CD14-positive monocyte (primary cell): ENCODE results near the gene ULBP2. TPM values are rescaled to one million over a fixed set of nuclear protein-coding genes. Genes with fewer than 3 reads are reported as not detected.

ENCODE experiments used
- DNase-seq, 3 donors: peaks; one replicate each; pipeline ENCODE4 v3.0.0-alpha.2; 2011 to 2022
- H2AFZ ChIP-seq: 2 replicates; pipeline ENCODE4 v1.6.0; 2012; ENCODE audit warnings: mild to moderate bottlenecking, low read depth, low read length, inconsistent platforms; ENCODE audit not compliant: insufficient read depth, poor library complexity, severe bottlenecking
- H3K27ac ChIP-seq, 2 donors: 1 replicate in 1 of 2; 2 replicates in 1 of 2; pipeline ENCODE4 v1.5.1; 2012 to 2013; ENCODE audit warnings: low read length in 2 of 2, control low read depth in 1 of 2, inconsistent platforms in 1 of 2, low read depth in 1 of 2, mild to moderate bottlenecking in 1 of 2
- H3K27me3 ChIP-seq, 2 donors: one replicate each; pipeline versions ENCODE4 v1.6.0 to v1.6.1; 2011 to 2013; ENCODE audit warnings: low read length in 2 of 2; ENCODE audit not compliant: control insufficient read depth in 2 of 2, insufficient read depth in 2 of 2
- H3K36me3 ChIP-seq, 2 donors: replicated peaks in 1 of 2; 1 replicate in 1 of 2; 2 replicates in 1 of 2; pipeline versions ENCODE4 v1.5.1 to v1.6.1; 2012 to 2013; ENCODE audit warnings: low read length in 2 of 2, control low read depth in 1 of 2, inconsistent platforms in 1 of 2, mild to moderate bottlenecking in 1 of 2; ENCODE audit not compliant: insufficient read depth in 2 of 2, control insufficient read depth in 1 of 2
- H3K4me1 ChIP-seq, 2 donors: 1 replicate in 1 of 2; 2 replicates in 1 of 2; pipeline versions ENCODE4 v1.5.1 to v1.6.1; 2012 to 2013; ENCODE audit warnings: low read length in 2 of 2, control low read depth in 1 of 2, inconsistent platforms in 1 of 2, mild to moderate bottlenecking in 1 of 2, moderate library complexity in 1 of 2; ENCODE audit not compliant: insufficient read depth in 2 of 2, control insufficient read depth in 1 of 2
- H3K4me2 ChIP-seq: replicated peaks from 2 replicates; pipeline ENCODE3; 2012; ENCODE audit warnings: low read length, moderate library complexity, mild to moderate bottlenecking; ENCODE audit not compliant: poor library complexity, severe bottlenecking; ENCODE audit errors: extremely low read depth
- H3K4me3 ChIP-seq, 3 experiments: fragments of 200-600 bp in 1 of 3; sonication (generic) in 1 of 3; replicated peaks in 1 of 3; 1 replicate in 2 of 3; 2 replicates in 1 of 3; pipeline ENCODE4 v1.5.1; 2011 to 2013; ENCODE audit warnings: low read length in 3 of 3, mild to moderate bottlenecking in 3 of 3, control low read depth in 2 of 3, low read depth in 2 of 3, inconsistent platforms in 1 of 3, moderate library complexity in 1 of 3
- H3K79me2 ChIP-seq: 2 replicates; pipeline ENCODE4 v1.6.0; 2012; ENCODE audit warnings: mild to moderate bottlenecking, control low read depth, inconsistent platforms, low read length, moderate library complexity; ENCODE audit not compliant: insufficient read depth
- H3K9ac ChIP-seq: 2 replicates; pipeline ENCODE4 v1.6.0; 2017; ENCODE audit warnings: low read length, mild to moderate bottlenecking; ENCODE audit not compliant: insufficient read depth, poor library complexity, severe bottlenecking
- H3K9me3 ChIP-seq, 2 donors: replicated peaks in 1 of 2; 1 replicate in 1 of 2; 2 replicates in 1 of 2; pipeline versions ENCODE4 v1.5.1 to v1.6.1; 2012 to 2013; ENCODE audit warnings: low read length in 2 of 2, control low read depth in 1 of 2; ENCODE audit not compliant: control insufficient read depth in 1 of 2, insufficient read depth in 1 of 2
- H4K20me1 ChIP-seq: 2 replicates; pipeline ENCODE4 v1.6.0; 2012; ENCODE audit warnings: mild to moderate bottlenecking, low read length, control low read depth, moderate library complexity; ENCODE audit not compliant: insufficient read depth
- H3K27ac Mint-ChIP-seq, 7 donors: one replicate each; pipeline ENCODE4 v1.8.0; 2020; ENCODE audit warnings: mild to moderate bottlenecking in 7 of 7, mixed read lengths in 7 of 7, moderate library complexity in 6 of 7, inconsistent platforms in 2 of 7
- H3K27me3 Mint-ChIP-seq, 3 donors: one replicate each; pipeline ENCODE4 v1.8.0; 2021 to 2022; ENCODE audit warnings: low read depth in 3 of 3, mild to moderate bottlenecking in 3 of 3, mixed read lengths in 3 of 3, moderate library complexity in 3 of 3, inconsistent platforms in 1 of 3
- H3K36me3 Mint-ChIP-seq, 2 donors: one replicate each; pipeline ENCODE4 v1.8.0; 2020; ENCODE audit warnings: mixed read lengths in 2 of 2, inconsistent platforms in 1 of 2, mild to moderate bottlenecking in 1 of 2
- H3K4me1 Mint-ChIP-seq: one replicate; pipeline ENCODE4 v1.8.0; 2020; ENCODE audit warnings: mild to moderate bottlenecking, mixed read lengths
- H3K4me3 Mint-ChIP-seq, 2 donors: one replicate each; pipeline ENCODE4 v1.8.0; 2020; ENCODE audit warnings: mild to moderate bottlenecking in 2 of 2, mixed read lengths in 2 of 2, moderate library complexity in 1 of 2
- H3K9me3 Mint-ChIP-seq, 7 donors: one replicate each; pipeline ENCODE4 v1.8.0; 2020 to 2022; ENCODE audit warnings: mixed read lengths in 7 of 7, mild to moderate bottlenecking in 6 of 7, moderate library complexity in 6 of 7, inconsistent platforms in 2 of 7
- WGBS: methylation state at CpG from one replicate; pipeline ENCODE4 v1.1.5; 2013; ENCODE audit warnings: missing lambda C conversion rate; ENCODE audit not compliant: insufficient coverage; 5-methylcytosine and 5-hydroxymethylcytosine counted together
- intact Hi-C, 2 donors: fragments of 100-400 bp; cut with micrococcal nuclease; formaldehyde crosslinking; loops; one replicate each; pipeline versions ENCODE4 v1.15.0 to v1.15.1; 2023
- polyA plus RNA-seq, 3 donors: library from polyadenylated mRNA; depleted of rRNA in 1 of 3; unstranded in 2 of 3; stranded (reverse) in 1 of 3; fragments of 300-500 nt in 2 of 3; fragments of >200 nt in 1 of 3; fragmentation: Illumina TruSeq in 2 of 3; gene quantifications; 1 replicate in 2 of 3; 2 replicates in 1 of 3; pipeline ENCODE4 v1.2.3, GENCODE V29; 2012 to 2021
- TF ChIP-seq, protein P1 (sequence below): fragments of 200-600 bp; IDR thresholded peaks from one replicate; pipeline ENCODE4 v1.8.0; 2022; ENCODE audit warnings: antibody characterized with exemption, mild to moderate bottlenecking

Gene ULBP2
- polyA plus RNA-seq, 3 donors = 0.31 to 0.49 TPM; not detected in 1

DNA sequence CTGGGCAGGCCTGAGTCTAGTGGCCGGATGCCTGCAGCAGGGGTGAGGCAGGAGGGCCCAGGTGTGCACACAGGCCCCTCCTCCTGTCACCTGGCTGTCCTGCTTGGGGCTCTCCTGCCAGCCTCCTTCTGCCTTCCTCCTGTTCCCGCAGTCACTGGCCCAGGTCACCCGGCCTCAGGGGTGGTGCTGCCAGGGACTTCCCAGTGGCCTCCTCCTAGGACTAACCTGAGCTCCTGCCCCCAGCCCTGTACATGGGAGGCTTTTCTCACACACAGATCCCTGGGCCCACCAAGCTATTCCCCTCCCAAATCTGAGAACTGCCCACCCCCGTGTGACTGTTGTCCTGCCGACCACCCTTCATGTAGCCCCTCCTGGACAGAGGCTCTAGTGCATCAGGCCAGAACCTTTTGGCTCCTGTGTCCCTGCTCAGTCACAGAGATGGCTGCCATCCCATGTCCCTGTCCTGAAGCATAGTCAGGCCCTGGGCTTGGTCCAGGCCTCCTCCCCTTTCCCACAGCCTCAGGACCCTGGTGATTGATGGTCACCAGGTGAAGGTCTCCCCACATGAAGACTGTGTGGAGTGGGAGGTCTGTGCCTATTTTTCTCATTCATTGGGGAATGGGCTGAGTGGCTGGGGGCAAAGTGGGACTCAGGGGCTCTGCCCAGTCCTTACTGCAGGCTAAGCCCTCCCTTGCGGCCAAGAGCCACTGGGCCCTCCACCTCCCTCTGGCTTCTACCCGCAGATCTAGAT lies 20.8 kb downstream of the ULBP2 start:
- intact Hi-C loops = no loop called here
- TF ChIP-seq, protein P1, sequence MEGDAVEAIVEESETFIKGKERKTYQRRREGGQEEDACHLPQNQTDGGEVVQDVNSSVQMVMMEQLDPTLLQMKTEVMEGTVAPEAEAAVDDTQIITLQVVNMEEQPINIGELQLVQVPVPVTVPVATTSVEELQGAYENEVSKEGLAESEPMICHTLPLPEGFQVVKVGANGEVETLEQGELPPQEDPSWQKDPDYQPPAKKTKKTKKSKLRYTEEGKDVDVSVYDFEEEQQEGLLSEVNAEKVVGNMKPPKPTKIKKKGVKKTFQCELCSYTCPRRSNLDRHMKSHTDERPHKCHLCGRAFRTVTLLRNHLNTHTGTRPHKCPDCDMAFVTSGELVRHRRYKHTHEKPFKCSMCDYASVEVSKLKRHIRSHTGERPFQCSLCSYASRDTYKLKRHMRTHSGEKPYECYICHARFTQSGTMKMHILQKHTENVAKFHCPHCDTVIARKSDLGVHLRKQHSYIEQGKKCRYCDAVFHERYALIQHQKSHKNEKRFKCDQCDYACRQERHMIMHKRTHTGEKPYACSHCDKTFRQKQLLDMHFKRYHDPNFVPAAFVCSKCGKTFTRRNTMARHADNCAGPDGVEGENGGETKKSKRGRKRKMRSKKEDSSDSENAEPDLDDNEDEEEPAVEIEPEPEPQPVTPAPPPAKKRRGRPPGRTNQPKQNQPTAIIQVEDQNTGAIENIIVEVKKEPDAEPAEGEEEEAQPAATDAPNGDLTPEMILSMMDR = no peak
- Histone ChIP-seq H4K20me1 (peaks cover 3% of the 10 kb centered on the region), H3K4me1 (peaks cover 24 to 25% of the 10 kb centered on the region in 2 donors), H3K4me2 (peak overlapping the region; percentile 71), H3K79me2 (no peaks in the 10 kb centered on the region), H3K9ac (no peak overlapping the region), H3K27ac (no peak overlapping the region), H2AFZ (peak overlapping the region; percentile 80), H3K4me3 (peak overlapping the region in 1 of 3 experiments; percentile 77), H3K36me3 (no peaks in the 10 kb centered on the region), H3K9me3 (peaks cover 12 to 15% of the 10 kb centered on the region in 2 donors), H3K27me3 (peaks cover 23 to 88% of the 10 kb centered on the region in 2 donors)
- Mint-ChIP-seq H3K9me3 (peaks cover 5 to 28% (median 22%) of the 10 kb centered on the region in 7 donors), H3K27ac (peak overlapping the region in 5 of 7 donors; percentile 18 to 88 (median 79)), H3K4me3 (peak overlapping the region; percentile 87 to 96), H3K4me1 (peaks cover 24% of the 10 kb centered on the region), H3K27me3 (peaks cover 73 to 94% (median 89%) of the 10 kb centered on the region in 3 donors), H3K36me3 (peaks cover 12 to 14% of the 10 kb centered on the region in 2 donors)
- 77% methylated on average over 5 of the region's 7 CpGs for WGBS
- no peak for DNase-seq

DNA sequence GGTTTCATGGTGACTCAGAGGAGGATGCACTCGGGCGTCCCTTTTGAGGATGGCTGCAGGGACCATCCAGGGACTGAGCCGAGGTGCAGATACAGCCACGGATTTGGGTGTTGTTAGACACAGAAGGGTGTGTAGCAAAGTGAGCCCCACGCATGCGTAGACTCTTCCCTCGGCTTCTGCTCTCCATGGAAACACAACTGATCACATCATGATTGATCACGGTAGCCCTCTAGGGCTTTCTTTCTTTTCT lies 21.3 kb downstream of the ULBP2 start:
- H3K4me3 ChIP-seq = peak overlapping the region in 2 of 3 experiments; percentile 50 to 77
- Mint-ChIP-seq H3K4me1 (peaks cover 24% of the 10 kb centered on the region), H3K27me3 (peaks cover 69 to 94% (median 85%) of the 10 kb centered on the region in 3 donors), H3K36me3 (peaks cover 12 to 14% of the 10 kb centered on the region in 2 donors), H3K9me3 (peaks cover 5 to 28% (median 22%) of the 10 kb centered on the region in 7 donors), H3K4me3 (peak overlapping the region; percentile 87 to 96), H3K27ac (peak overlapping the region in 6 of 7 donors; percentile 67 to 93 (median 82))
- WGBS = 0% methylated on average over 3 of the region's 8 CpGs
- peaks cover 3% of the 10 kb centered on the region for H4K20me1 ChIP-seq
- H3K79me2 ChIP-seq = no peaks in the 10 kb centered on the region
- H3K4me2 ChIP-seq = peak overlapping the region; percentile 71
- intact Hi-C loops = no loop called here
- peak in 1 of 3 donors; percentile 15 for DNase-seq
- peaks cover 21 to 87% of the 10 kb centered on the region in 2 donors for H3K27me3 ChIP-seq
- H3K4me1 ChIP-seq = peaks cover 24 to 25% of the 10 kb centered on the region in 2 donors
- peak overlapping the region; percentile 80 for H2AFZ ChIP-seq
- no peaks in the 10 kb centered on the region for H3K36me3 ChIP-seq
- TF ChIP-seq, protein P1 = no peak
- H3K9ac ChIP-seq = peak overlapping the region; percentile 60
- peaks cover 12 to 15% of the 10 kb centered on the region in 2 donors for H3K9me3 ChIP-seq
- H3K27ac ChIP-seq = no peak overlapping the region
